DMS79 (cell line): ENCODE results near the gene FADS6.

Experiments
- DNase-seq: peaks from one replicate; lab custom pipeline; 2025; lab: John Stamatoyannopoulos, UW

The FADS6 gene

GRCh38 chr17:74892013-74892841, 1.2 kb downstream of the FADS6 start:
- DNase-seq, result peak; percentile 38

- no peak for DNase-seq
Measured at GRCh38 chr17:74890554-74890953, 2.9 kb downstream of the FADS6 start.

- no peak for DNase-seq
Measured at GRCh38 chr17:74888469-74888868, 5.0 kb downstream of the FADS6 start.

GRCh38 chr17:74883241-74883745, 10.1 kb downstream of the FADS6 start:
- no peak for DNase-seq

GRCh38 chr17:74882517-74883240, 10.8 kb downstream of the FADS6 start:
- no peak for DNase-seq

GRCh38 chr17:74881073-74881472, 12.4 kb downstream of the FADS6 start:
- DNase-seq, result no peak

- DNase-seq, result no peak
Measured at GRCh38 chr17:74879308-74879707, 14.1 kb downstream of the FADS6 start.

GRCh38 chr17:74878658-74879057, 14.8 kb downstream of the FADS6 start:
- no peak for DNase-seq

- no peak for DNase-seq
Measured at GRCh38 chr17:74877592-74878548, 15.6 kb downstream of the FADS6 start.

GRCh38 chr17:74875977-74876593, 17.3 kb downstream of the FADS6 start:
- no peak for DNase-seq

GRCh38 chr17:74875155-74875976, 18.1 kb downstream of the FADS6 start:
- DNase-seq, result no peak

- no peak for DNase-seq
Measured at GRCh38 chr17:74874615-74875037, 18.8 kb downstream of the FADS6 start.

- DNase-seq, result no peak
Measured at GRCh38 chr17:74873874-74874614, 19.4 kb downstream of the FADS6 start.

GRCh38 chr17:74873037-74873873, 20.2 kb downstream of the FADS6 start:
- peak; percentile 92 for DNase-seq

GRCh38 chr17:74872313-74873036, 21.0 kb downstream of the FADS6 start, which contains the start of gene FDXR:
TSS of gene FDXR (minus strand) at chr17:74872994. CDS start at chr17:74872944, 50 bp downstream.
- no peak for DNase-seq

GRCh38 chr17:74871356-74872076, 21.9 kb downstream of the FADS6 start:
- no peak for DNase-seq

- no peak for DNase-seq
Measured at GRCh38 chr17:74870512-74870911, 22.9 kb downstream of the FADS6 start.
